Heart left ventricle (tissue), 13 donors: Measurements from ENCODE around the gene PRKN.

Source experiments
- POLR2A ChIP-seq, 2 donors: fragments of 450-650 bp; IDR thresholded peaks; one replicate each; pipeline ENCODE4 v1.6.1; 2017; ENCODE audit warnings: antibody characterized with exemption in 2 of 2, mild to moderate bottlenecking in 2 of 2, moderate library complexity in 2 of 2
- TF ChIP-seq, protein P1 (sequence below), 12 donors: fragments of 200-600 bp; sonication (generic) in 4 of 12; IDR thresholded peaks; one replicate each; pipeline versions ENCODE4 v1.5.0 to v1.8.0; 2018 to 2022; ENCODE audit warnings: antibody characterized with exemption in 12 of 12, mild to moderate bottlenecking in 5 of 12
- donor health status: ischemic (EF 13 %, LVEDD 7.1; RV severe dilation, severe dysfunction).
- donor health status: DM: no; HTN: yes; CAD: no.
- donor health status: DM: no; HTN: no; CAD: no.
- donor health status: ischemic (EF 25% LVEDD 6.9; RV normal size, moderate dysfunction).
- donor health status: ischemic (EF 25% LVEDD 5.7; RV mildly dilated, moderate dysfunction).
- donor health status: ischemic (EF 35%, LVEDD 5.7; RV mildly dilated, moderate dysfunction).
- donor health status: nonischemic (EF 11% LVEDD 7.7; RV severe dilation, severe dysfunction).
- donor health status: DM: yes; HTN: yes; CAD: no.
- donor health status: PGD.
- donor health status: ischemic (EF 29% LVEDD 5.4; RV normal size, mild dysfunction).
- donor health status: nonischemic (EF 23%, LVEDD 6.1; RV moderate dilation, normal function).

DNA sequence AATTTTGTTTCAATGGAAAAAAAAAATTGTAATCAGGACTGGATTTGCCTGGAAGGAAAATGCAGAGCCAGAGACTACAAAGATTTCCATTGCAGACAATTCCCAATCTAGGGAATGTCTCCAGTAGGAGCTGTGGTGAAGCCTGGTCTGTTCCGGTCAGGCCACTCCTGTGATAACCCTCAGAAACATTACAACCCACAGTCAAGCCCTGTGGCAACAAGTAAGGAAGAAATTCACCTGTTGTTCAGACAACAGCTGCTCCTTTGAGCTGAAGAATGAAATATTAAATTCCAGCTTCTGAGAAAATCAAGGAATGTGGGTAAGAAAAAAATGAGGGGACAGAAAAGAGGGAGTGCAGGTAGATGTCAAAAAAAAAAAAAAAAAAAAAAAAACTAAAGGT is 8.0 kb downstream of the PRKN start:
- TF ChIP-seq, protein P1, sequence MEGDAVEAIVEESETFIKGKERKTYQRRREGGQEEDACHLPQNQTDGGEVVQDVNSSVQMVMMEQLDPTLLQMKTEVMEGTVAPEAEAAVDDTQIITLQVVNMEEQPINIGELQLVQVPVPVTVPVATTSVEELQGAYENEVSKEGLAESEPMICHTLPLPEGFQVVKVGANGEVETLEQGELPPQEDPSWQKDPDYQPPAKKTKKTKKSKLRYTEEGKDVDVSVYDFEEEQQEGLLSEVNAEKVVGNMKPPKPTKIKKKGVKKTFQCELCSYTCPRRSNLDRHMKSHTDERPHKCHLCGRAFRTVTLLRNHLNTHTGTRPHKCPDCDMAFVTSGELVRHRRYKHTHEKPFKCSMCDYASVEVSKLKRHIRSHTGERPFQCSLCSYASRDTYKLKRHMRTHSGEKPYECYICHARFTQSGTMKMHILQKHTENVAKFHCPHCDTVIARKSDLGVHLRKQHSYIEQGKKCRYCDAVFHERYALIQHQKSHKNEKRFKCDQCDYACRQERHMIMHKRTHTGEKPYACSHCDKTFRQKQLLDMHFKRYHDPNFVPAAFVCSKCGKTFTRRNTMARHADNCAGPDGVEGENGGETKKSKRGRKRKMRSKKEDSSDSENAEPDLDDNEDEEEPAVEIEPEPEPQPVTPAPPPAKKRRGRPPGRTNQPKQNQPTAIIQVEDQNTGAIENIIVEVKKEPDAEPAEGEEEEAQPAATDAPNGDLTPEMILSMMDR (IDR thresholded peaks at IDR 0.05): no peak
- no peak for TF ChIP-seq POLR2A (IDR thresholded peaks at IDR 0.05)
